ENCODE data around the gene WSB2. TPM values are rescaled to one million over a fixed set of nuclear protein-coding genes. Genes with fewer than 3 reads are reported as not detected.

The WSB2 gene
- total RNA-seq, 1 experiment from 2014 or later: 117 TPM

- DNase-seq (ENCODE audit: low spot score): peak; percentile 81
Observed at GRCh38 chr12:118061873-118062843, 1.2 kb upstream of the WSB2 start.

GRCh38 chr12:118060301-118061010 is 523 bp downstream of the WSB2 start:
- peak; percentile 30 for DNase-seq (ENCODE audit: low spot score)

- peak; percentile 11 for DNase-seq (ENCODE audit: low spot score)
Observed at GRCh38 chr12:118059341-118060191, 1.4 kb downstream of the WSB2 start.

- DNase-seq (ENCODE audit: low spot score): no peak
Observed at GRCh38 chr12:118058881-118059280, 2.1 kb downstream of the WSB2 start.

GRCh38 chr12:118058227-118058626 is 2.8 kb downstream of the WSB2 start:
- DNase-seq (ENCODE audit: low spot score): no peak

GRCh38 chr12:118055865-118056773 is 4.9 kb downstream of the WSB2 start:
- no peak for DNase-seq (ENCODE audit: low spot score)

GRCh38 chr12:118055144-118055557 is 5.8 kb downstream of the WSB2 start:
- DNase-seq (ENCODE audit: low spot score): peak; percentile 74

GRCh38 chr12:118053071-118053985 is 7.7 kb downstream of the WSB2 start:
- no peak for DNase-seq (ENCODE audit: low spot score)

- peak; percentile 99 for DNase-seq (ENCODE audit: low spot score)
Observed at GRCh38 chr12:118052324-118053070, 8.5 kb downstream of the WSB2 start.

- no peak for DNase-seq (ENCODE audit: low spot score)
Observed at GRCh38 chr12:118050972-118051910, 9.7 kb downstream of the WSB2 start.

GRCh38 chr12:118046430-118046829 is 14.5 kb downstream of the WSB2 start:
- no peak for DNase-seq (ENCODE audit: low spot score)

- DNase-seq (ENCODE audit: low spot score): no peak
Observed at GRCh38 chr12:118044577-118044976, 16.4 kb downstream of the WSB2 start.

GRCh38 chr12:118044075-118044474 is 16.9 kb downstream of the WSB2 start:
- no peak for DNase-seq (ENCODE audit: low spot score)

GRCh38 chr12:118042091-118042490 is 18.9 kb downstream of the WSB2 start:
- no peak for DNase-seq (ENCODE audit: low spot score)

- no peak for DNase-seq (ENCODE audit: low spot score)
Observed at GRCh38 chr12:118038137-118038536, 22.8 kb downstream of the WSB2 start.

- DNase-seq (ENCODE audit: low spot score): no peak
Observed at GRCh38 chr12:118036672-118037411, 24.1 kb downstream of the WSB2 start.

Data from HT-29 (cell line).